CD4-positive, alpha-beta T cell treated with Interleukin-15 for 1 hour (primary cell): ENCODE measurements around the gene LILRB5.
A peak's percentile ranks its signal among the peaks of the same experiment; 100 is the strongest.
"Not testable (repeated sequence)": the region's sequence is repeated elsewhere in the genome, so short reads cannot be mapped to it uniquely, and the experiment has no call there.

Experiments used
- DNase-seq: peaks from one replicate; pipeline ENCODE4 v3.0.0-alpha.2; 2020

The LILRB5 gene

GRCh38 chr19:54209811-54210494 lies 47.1 kb downstream of the LILRB5 start:
- peak; percentile 64 for DNase-seq

GRCh38 chr19:54209058-54209810 lies 47.8 kb downstream of the LILRB5 start:
- no peak for DNase-seq

GRCh38 chr19:54208784-54209057 lies 48.4 kb downstream of the LILRB5 start:
- DNase-seq = no peak

GRCh38 chr19:54207983-54208783 lies 48.9 kb downstream of the LILRB5 start:
- DNase-seq = peak; percentile 88

- DNase-seq = no peak
Observed at GRCh38 chr19:54207676-54207982, 49.4 kb downstream of the LILRB5 start.

GRCh38 chr19:54207193-54207592 lies 49.9 kb downstream of the LILRB5 start:
- DNase-seq = not testable (repeated sequence)

- no peak for DNase-seq
Observed at GRCh38 chr19:54206831-54207177, 50.3 kb downstream of the LILRB5 start.

GRCh38 chr19:54206030-54206830 lies 50.8 kb downstream of the LILRB5 start:
- no peak for DNase-seq

- no peak for DNase-seq
Observed at GRCh38 chr19:54204767-54205468, 52.2 kb downstream of the LILRB5 start.

- no peak for DNase-seq
Observed at GRCh38 chr19:54203151-54203611, 53.9 kb downstream of the LILRB5 start.

GRCh38 chr19:54201980-54202379 lies 55.1 kb downstream of the LILRB5 start:
- DNase-seq = no peak

- DNase-seq = no peak
Observed at GRCh38 chr19:54201172-54201701, 55.8 kb downstream of the LILRB5 start.
